NK-92 (cell line): Measurements from ENCODE around the gene KRT78.
"Not testable (repeated sequence)": the region's sequence is repeated elsewhere in the genome, so short reads cannot be mapped to it uniquely, and the experiment has no call there.

ENCODE experiments used
- DNase-seq: peaks from one replicate; lab custom pipeline; 2025; ENCODE audit not compliant: unreplicated experiment; lab: John Stamatoyannopoulos, UW

Gene KRT78

DNA sequence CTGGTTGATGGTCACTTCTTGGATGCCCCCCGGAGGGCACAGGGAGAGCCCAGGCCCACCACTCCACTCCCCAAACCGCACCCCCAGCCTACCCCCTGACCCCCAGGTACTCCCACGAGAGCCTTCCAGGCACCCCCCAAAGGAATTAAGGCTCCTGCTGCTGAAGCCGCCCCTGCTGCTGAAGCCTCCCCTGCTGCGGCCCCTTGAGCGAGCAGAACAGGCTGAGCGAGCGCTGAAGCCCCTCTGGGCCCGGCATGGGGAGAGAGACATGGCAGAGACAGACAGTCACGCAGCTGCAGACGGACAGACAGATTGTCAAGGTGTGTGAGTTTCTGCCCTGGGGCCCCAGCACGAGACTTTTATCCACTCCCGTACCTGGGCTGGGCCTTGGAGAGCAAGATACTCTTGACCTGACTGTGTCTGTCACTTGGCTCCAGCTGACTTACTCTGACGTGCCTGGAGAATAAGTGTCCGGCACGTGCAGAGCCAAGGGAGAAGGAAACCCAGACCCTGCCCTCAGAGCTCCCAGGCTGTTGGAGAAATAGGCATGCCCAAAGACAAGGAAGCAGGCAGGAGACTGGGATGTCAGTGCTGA, at the start of gene KRT78:
Gene KRT78, minus strand, starts transcription at position 334 of the 595 bp plus-strand sequence. Its CDS starts 64 bp downstream, at position 270.
- DNase-seq, result no peak

DNA sequence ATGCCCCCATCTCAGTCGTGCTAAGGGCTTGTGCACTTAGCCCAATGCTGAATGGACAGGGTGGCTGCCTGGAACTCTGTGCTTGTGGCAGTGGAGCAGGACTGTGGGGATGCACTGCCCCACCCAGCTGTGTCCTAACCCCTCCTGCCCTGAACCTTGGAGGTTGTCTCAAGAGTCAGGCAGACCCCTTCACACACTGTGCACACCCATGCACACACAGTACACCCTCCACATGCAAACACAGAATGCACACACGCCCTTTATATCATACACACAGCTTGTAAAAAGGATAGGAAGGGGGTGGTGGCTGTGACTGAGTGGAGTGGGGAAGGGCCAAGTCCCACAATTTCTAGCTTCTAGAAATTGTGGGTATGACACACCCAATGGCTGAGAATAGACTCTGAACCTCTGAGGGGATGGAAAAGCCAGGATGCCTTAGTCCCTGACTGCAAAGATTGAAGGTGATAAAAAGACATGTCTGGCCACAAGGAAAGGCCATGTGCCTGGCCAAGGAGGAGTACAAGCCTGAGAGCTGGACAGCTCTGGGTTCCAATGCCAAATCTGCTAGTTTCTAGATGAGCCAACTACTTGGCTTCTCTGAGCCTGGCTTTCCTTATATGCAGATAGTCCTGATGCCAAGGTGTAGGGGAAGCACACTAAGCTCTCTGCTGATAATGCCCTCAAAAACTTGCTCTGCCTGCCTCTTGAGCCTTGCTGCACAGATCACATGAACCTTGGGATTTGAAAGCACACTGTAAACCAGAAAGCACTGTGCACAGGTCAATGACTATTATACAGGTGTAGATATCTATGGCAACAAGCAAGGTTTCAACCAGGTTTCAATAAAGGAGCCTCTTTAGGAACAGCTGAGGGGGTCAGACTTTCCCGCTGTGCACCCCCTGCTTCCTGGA, 47.7 kb upstream of the KRT78 start:
- no peak for DNase-seq

DNA sequence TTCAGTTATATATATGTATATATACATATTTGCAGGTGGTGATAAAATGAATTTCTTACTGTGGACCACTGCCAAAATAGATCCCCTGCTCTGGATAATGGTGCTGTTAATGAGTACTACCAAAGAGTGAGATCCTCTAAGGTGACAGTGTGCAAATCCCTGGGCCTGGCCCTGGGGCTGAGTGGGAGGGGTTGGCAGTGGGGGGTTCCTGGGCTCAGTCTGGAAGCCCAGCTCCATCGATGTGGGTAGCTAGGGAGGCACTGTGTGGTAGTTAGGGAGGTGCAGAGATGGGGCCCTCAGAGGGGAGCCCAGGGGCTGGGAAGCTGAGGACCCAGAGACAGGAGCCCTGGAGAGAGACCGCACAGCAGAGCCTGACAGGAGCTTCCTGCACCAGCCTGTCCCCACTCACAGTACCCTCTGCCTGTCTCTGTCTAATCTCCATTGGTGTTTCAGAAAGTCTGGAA, 47.0 kb upstream of the KRT78 start:
- no peak for DNase-seq

GRCh38 chr12:52892974-52893373, 44.2 kb upstream of the KRT78 start:
- DNase-seq, result no peak

DNA sequence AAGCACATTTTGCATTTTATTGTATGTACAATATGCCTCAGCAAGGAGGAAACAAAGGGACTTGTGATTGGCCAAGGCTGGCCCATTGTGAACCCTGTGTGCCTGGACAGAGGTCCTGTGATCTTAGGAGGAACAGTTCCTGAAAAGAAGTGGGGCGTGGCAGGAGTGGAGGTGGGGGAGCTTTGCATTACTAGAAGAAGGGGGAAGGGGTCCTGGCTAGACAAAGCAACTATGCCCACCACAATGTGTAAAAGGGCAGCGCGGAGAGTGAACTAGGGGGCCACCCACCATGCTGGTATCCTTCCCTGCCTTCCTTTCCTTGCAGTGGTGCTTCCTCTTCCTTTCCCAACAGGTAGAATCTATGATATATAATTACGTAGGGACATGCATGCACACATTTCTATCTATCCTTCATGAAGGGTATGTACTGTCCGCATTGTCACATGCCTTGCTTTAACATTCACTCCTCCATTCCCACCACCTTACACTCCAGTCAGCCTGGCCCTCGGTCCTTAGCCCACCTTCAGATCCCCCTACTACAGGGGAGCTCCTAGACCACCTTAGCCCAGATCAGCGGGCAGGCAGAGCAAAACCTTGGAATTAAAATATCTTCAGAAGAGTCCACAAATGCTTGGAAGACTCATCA, 43.5 kb upstream of the KRT78 start:
- no peak for DNase-seq

- DNase-seq, result no peak
Observed at GRCh38 chr12:52891044-52891443, 42.2 kb upstream of the KRT78 start.

DNA sequence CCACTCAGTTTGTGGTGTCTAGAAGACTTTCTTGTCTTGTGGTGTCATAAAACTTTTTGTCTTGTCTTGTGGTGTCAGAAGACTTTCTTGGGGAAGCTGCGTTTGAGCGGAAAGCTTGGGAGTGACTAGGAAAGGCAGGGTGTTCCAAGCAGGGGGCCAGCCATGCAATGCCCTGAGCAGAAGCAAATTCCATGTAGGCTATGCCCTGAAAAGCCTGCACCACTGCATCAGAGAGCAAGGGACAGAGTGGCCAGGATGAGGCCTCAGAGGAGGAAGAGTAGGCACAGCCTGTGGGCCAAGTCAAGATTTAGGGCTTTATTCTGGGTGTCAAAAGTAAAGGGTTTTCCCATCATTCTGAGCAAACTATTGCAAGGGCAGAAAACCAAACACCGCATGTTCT, 41.6 kb upstream of the KRT78 start:
- no peak for DNase-seq

GRCh38 chr12:52884526-52885293, 35.9 kb upstream of the KRT78 start:
- no peak for DNase-seq

- not testable (repeated sequence) for DNase-seq
Observed at GRCh38 chr12:52880499-52880898, 31.7 kb upstream of the KRT78 start.

GRCh38 chr12:52879394-52880351, 30.9 kb upstream of the KRT78 start:
- DNase-seq, result no peak

- no peak for DNase-seq
Observed at GRCh38 chr12:52878507-52879393, 30.0 kb upstream of the KRT78 start.

DNA sequence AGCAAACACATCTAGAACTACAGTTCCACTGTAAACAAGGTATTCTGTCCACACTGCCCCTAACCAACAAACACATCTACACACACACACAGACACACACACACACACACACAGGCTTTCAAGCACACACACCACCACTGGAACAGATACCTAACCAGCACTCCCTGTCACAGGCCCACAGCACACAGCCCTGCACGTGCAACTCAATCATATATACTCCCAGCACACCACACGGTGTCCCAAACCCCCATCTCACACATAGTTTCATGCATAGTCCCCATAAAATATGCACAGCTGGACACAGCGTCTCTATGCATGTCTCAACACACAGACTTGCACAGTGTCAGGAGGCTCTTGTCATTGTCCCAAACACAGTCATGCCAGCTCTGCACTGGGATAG, 28.4 kb upstream of the KRT78 start:
- DNase-seq, result no peak

DNA sequence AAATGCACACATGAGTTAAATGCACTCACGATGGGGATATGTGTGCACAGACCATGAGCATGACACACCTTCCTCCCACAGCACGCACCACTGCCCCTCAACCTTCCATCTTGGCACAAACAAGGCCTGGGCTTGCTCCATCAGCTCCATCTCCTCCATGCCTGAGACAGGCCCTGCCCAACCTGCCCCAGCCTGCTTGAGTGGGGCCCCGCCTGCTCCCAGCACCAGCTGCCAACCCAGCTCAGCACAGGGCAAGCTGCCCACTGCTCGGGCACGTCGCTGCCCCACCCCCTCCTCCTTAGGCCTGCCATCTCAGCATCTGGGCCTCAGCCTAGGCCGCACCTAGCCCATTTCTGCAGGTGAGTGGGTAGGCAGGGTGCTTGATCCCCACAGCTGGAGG, 27.6 kb upstream of the KRT78 start:
- DNase-seq, result no peak

- DNase-seq, result no peak
Observed at GRCh38 chr12:52874573-52875435, 26.0 kb upstream of the KRT78 start.

DNA sequence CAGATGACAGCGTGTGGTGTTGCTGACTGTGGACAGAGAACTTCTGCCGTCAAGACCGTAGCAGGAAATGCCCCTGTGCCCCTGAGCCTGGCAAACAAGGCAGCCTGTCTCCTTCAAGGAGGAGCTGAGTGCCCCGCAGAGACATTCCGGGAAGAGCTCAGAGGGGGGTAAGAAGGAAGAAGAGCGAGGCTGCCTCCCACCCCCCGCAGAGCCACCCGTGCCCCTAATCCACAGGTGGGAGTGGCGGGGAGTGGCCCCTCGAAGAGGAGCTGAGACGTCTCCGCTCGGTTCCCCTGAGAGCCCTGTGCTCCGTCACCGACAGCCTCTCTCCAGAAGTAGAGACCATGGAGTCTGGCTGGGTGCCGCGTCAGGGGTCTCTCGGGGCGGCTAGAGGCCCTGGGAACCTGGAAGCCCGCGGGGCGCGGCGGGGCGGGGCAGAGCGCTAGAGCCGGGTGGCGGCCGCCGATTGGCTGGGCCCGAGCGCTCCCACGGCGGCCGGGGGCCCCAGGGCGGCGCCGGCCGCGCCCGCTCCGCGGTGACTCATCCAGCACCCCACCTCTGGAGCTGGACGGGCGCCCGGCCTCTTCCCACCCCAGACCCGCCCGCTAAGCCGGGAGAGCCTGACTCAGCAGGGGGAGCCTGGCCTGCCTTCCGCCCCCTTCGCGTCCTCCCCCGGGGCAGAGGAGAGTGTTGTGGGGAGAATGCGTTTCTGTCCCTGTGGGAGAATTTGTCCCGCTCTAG, 25.2 kb upstream of the KRT78 start:
- DNase-seq, result no peak

GRCh38 chr12:52873513-52873831, 24.7 kb upstream of the KRT78 start:
- DNase-seq, result no peak

- no peak for DNase-seq
Observed at GRCh38 chr12:52872644-52873389, 24.0 kb upstream of the KRT78 start.
